Calu3 (cell line): ENCODE data around the gene OPN4. TPM values are rescaled to one million over a fixed set of nuclear protein-coding genes. Genes with fewer than 3 reads are reported as not detected.

Experiments
- BruUV-seq: library from RNA; stranded (reverse); fragments of 400-500 nt; replicated peaks from 2 replicates; lab custom pipeline; 2021; lab: Mats Ljungman, UMichigan
- CTCF ChIA-PET: fragments of 300-600 bp; sonication (Branson Sonifier 250); formaldehyde crosslinking; loops from one replicate; lab custom pipeline; 2022; ENCODE audit warnings: antibody characterized with exemption; lab: Charles Lee
- DNase-seq: peaks from one replicate; pipeline ENCODE4 v3.0.0; 2022
- H3K27ac Mint-ChIP-seq: one replicate; pipeline ENCODE4 v1.8.0; 2022; ENCODE audit warnings: mixed read lengths; ENCODE audit not compliant: unreplicated experiment
- H3K27me3 Mint-ChIP-seq: one replicate; pipeline ENCODE4 v1.8.0; 2022; ENCODE audit warnings: mixed read lengths; ENCODE audit not compliant: unreplicated experiment
- H3K36me3 Mint-ChIP-seq: one replicate; pipeline ENCODE4 v1.8.0; 2022; ENCODE audit warnings: mild to moderate bottlenecking, moderate library complexity, mixed read lengths; ENCODE audit not compliant: insufficient read depth, unreplicated experiment
- H3K4me1 Mint-ChIP-seq: one replicate; pipeline ENCODE4 v1.8.0; 2022; ENCODE audit warnings: mild to moderate bottlenecking, low read depth, mixed read lengths; ENCODE audit not compliant: unreplicated experiment
- H3K4me3 Mint-ChIP-seq: one replicate; pipeline ENCODE4 v1.8.0; 2022; ENCODE audit warnings: mild to moderate bottlenecking, low read depth, moderate library complexity, mixed read lengths; ENCODE audit not compliant: unreplicated experiment
- H3K9me3 Mint-ChIP-seq: one replicate; pipeline ENCODE4 v1.8.0; 2022; ENCODE audit warnings: low read depth, mixed read lengths; ENCODE audit not compliant: unreplicated experiment
- intact Hi-C: fragments of 100-400 bp; cut with micrococcal nuclease; formaldehyde crosslinking; loops from one replicate; pipeline ENCODE4 v1.10.0; 2022; ENCODE audit not compliant: unreplicated experiment
- total RNA-seq: library from RNA; stranded (reverse); gene quantifications from 2 replicates; pipeline ENCODE4 v1.2.3, GENCODE V29; 2022
- TF ChIP-seq, protein P1 (sequence below): fragments of 200-600 bp; IDR thresholded peaks from one replicate; pipeline ENCODE4 v1.8.0; 2022; ENCODE audit warnings: antibody characterized with exemption; ENCODE audit not compliant: unreplicated experiment

OPN4 gene
- total RNA-seq, 1 experiment from 2014 or later = not detected

DNA sequence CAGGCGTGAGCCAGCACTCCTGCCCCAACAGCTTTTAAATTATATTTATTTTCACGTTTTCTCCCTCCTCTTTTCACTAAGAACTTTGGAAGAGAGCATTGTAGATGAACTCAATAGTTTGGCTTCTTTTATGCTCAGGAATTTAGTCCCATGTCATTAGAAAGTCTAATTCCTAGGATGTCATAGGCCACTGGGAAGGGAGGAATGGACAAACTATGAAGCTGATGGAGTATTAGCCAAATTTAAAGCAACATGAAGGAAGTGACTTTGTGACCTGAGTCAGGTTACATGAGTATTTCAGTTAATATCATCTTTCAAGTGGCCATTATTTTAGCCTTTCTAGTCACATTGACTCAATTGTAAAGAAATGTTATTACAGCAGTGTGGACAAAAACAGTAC lies 18.0 kb upstream of the OPN4 start:
- Mint-ChIP-seq H3K36me3 (peaks cover 5% of the 10 kb centered on the region), H3K27me3 (peaks cover 29% of the 10 kb centered on the region), H3K27ac (no peak overlapping the region), H3K9me3 (no peaks in the 10 kb centered on the region), H3K4me3 (no peak overlapping the region), H3K4me1 (no peaks in the 10 kb centered on the region)
- no TSS peak for BruUV-seq
- DNase-seq = no peak
- intact Hi-C loops = no loop called here
- TF ChIP-seq, protein P1, sequence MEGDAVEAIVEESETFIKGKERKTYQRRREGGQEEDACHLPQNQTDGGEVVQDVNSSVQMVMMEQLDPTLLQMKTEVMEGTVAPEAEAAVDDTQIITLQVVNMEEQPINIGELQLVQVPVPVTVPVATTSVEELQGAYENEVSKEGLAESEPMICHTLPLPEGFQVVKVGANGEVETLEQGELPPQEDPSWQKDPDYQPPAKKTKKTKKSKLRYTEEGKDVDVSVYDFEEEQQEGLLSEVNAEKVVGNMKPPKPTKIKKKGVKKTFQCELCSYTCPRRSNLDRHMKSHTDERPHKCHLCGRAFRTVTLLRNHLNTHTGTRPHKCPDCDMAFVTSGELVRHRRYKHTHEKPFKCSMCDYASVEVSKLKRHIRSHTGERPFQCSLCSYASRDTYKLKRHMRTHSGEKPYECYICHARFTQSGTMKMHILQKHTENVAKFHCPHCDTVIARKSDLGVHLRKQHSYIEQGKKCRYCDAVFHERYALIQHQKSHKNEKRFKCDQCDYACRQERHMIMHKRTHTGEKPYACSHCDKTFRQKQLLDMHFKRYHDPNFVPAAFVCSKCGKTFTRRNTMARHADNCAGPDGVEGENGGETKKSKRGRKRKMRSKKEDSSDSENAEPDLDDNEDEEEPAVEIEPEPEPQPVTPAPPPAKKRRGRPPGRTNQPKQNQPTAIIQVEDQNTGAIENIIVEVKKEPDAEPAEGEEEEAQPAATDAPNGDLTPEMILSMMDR = no peak
- CTCF ChIA-PET = no interaction called here

DNA sequence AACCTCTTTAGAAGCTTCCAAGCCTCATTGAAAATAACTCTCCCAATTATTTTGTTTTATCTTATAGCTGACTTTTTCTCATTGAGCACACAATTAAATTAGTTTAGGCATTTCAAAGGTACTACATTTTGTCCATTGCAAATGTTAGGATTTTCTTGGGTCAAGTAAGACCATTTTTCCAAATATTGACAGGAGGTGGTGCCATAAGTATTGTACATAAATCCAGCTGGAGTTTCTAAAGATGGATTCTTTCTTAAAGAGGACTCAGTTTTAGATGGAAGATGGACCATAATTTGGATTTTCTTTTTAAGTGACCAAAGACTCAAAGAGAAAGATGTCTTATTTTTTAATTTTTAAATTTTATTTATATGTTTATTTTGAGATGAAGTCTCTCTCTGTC lies 12.3 kb upstream of the OPN4 start:
- Mint-ChIP-seq H3K27me3 (peaks cover 13% of the 10 kb centered on the region), H3K4me1 (no peaks in the 10 kb centered on the region), H3K4me3 (no peak overlapping the region), H3K36me3 (no peaks in the 10 kb centered on the region), H3K27ac (no peak overlapping the region), H3K9me3 (no peaks in the 10 kb centered on the region)
- DNase-seq = no peak
- TF ChIP-seq, protein P1 = no peak
- intact Hi-C loops = no loop called here
- CTCF ChIA-PET = interaction anchor here (0.6 kb wide), 1 partner anchor 101 kb away, joined by 4 read pairs; no protein-coding TSS in a partner anchor
- no TSS peak for BruUV-seq

DNA sequence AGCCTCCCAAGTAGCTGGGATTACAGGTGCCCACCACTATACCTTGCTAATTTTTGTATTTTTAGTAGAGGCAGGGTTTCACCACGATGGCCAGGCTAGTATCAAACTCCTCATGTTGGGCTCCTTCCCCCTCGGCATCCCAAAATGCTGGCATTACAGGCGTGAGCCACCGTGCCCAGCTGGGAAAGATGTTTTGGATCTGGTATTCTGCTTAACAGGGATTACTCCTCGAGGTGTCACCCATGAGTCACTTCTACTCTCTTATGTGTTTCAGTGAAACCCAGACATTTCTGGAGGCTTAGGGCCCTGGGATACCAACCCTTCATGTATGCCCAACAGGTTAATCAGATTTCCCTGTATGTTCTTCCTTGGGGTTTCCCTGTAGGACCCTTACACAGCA lies 11.8 kb upstream of the OPN4 start:
- DNase-seq = no peak
- H3K4me1 Mint-ChIP-seq = no peaks in the 10 kb centered on the region
- CTCF ChIA-PET = interaction anchor here (0.6 kb wide), 1 partner anchor 100 kb away, joined by 4 read pairs; no protein-coding TSS in a partner anchor
- TF ChIP-seq, protein P1 = no peak
- no peaks in the 10 kb centered on the region for H3K36me3 Mint-ChIP-seq
- BruUV-seq = no TSS peak
- H3K9me3 Mint-ChIP-seq = no peaks in the 10 kb centered on the region
- peaks cover 13% of the 10 kb centered on the region for H3K27me3 Mint-ChIP-seq
- intact Hi-C loops = no loop called here
- no peak overlapping the region for H3K27ac Mint-ChIP-seq
- H3K4me3 Mint-ChIP-seq = no peak overlapping the region

DNA sequence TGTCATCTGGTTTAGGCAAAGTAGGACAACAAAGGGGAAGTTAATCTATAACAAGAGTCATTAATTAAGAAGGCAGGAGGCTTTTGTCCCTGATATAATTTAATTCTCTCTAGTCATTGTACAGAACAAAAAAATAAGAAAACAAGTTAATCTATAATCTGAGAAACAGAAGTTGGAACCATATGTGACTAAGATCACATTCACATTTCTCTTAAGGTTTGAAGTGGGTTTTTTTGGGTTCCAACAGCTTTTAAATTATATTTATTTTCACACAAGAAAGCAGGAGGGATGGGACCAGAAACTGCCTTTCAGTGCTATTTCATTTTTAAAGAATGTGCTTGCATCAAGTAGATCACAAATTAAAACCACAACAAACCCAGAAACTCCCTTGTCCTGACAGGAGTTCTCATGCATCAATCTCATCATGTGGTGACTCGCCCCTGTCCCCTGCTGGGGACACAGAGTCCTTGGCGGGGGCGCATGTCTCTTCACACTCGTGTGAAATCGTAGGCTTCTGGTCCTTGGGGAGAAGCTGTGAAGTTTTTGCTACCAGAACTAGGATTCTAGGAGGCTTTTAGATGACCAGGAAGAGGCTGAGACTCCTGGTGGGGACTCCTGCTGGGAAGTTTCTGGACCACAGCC lies 10.1 kb upstream of the OPN4 start:
- Mint-ChIP-seq H3K27me3 (peaks cover 3% of the 10 kb centered on the region), H3K27ac (no peak overlapping the region), H3K4me3 (no peak overlapping the region), H3K9me3 (no peaks in the 10 kb centered on the region), H3K4me1 (no peaks in the 10 kb centered on the region), H3K36me3 (no peaks in the 10 kb centered on the region)
- TF ChIP-seq, protein P1 = no peak
- intact Hi-C loops = no loop called here
- no TSS peak for BruUV-seq
- CTCF ChIA-PET = interaction anchor here (0.6 kb wide), 1 partner anchor 127 kb away, joined by 3 read pairs; no protein-coding TSS in a partner anchor
- no peak for DNase-seq
